Fibroblast of skin of left quadriceps (primary cell): ENCODE data around the gene HDDC2.

Experiments
- DNase-seq, 2 experiments: peaks; one replicate each; pipeline ENCODE4 v3.0.0-alpha.2; 2013; ENCODE audit warnings: low read depth in 2 of 2

Gene HDDC2

DNA sequence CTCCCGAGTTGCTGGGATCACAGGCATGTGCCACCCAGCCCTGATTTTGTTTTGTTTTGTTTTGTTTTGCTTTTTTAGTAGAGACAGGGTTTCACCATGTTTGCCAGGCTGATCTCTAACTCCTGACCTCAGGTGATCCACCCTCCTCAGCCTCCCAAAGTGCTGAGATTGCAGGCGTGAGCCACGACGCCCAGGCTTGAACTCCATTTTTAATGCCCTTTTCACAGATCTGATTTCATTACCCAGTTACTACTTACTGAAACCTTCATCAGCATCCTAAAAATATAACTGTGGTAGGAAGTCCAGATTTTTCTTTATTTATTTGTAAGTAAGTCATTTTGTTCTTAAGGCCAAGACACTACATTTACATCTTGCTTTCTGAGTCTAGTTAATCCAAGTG is 64.0 kb downstream of the HDDC2 start:
- no peak for DNase-seq

GRCh38 chr6:125236536-125237327 is 65.0 kb downstream of the HDDC2 start:
- no peak for DNase-seq

GRCh38 chr6:125233202-125233601 is 68.6 kb downstream of the HDDC2 start:
- no peak for DNase-seq

- DNase-seq, result peak; percentile 51 to 56
Observed at GRCh38 chr6:125232466-125232865, 69.3 kb downstream of the HDDC2 start.

DNA sequence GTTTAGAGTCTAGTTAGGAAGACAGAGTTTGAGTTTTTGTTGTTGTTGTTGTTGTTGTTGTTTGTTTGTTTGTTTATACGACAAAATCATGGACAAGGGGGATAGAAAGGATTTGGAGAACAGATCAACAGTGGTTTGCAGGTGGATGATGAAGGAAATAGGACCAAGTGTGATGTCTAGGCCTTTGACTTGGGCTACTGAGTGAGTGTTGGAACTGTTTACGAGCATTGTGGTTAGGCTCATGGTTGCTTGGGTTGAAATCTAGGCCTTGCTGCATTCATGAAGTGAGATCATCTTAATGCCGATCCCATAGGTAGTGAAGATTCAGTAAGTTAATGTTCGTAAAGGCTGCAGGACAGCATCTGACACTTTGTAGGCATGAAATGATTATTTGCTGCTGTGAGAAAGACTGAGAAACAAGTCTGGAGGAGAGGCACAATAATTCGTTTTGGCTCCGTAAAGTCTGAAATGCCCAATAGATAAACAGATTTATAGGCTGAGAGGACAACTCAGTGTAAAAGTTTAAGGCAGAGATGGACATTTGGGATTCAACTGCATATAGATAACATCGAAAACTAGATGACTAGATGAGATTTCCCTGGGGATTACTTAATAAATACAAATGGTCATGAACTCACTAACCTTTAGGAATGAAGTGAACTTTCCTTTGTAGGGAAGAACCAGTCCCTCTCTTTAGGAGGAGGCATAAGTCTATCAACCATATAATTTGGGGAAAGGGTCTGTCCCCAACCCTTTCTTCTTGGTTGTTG is 70.0 kb downstream of the HDDC2 start:
- DNase-seq, result no peak

DNA sequence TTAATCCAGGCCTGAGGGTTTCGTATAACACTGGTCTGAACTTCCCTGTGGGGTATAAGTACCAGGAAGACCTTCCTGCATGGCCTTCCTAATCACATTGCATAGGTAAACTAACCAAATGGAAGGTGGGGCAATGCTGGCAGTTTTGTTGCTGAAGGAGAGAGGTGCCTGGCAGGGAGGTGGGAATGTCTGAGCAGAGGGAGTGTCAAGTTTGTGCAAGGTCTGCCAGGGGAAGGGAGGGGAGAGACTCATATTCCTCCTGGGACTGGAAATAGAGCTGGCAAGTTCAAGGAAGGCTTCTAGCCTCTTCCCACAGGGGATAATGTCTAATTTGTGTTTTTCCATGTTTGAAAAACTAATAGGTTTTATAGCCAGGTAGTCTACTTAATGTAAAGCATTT is 70.6 kb downstream of the HDDC2 start:
- no peak for DNase-seq

- DNase-seq, result no peak
Observed at GRCh38 chr6:125230674-125231073, 71.1 kb downstream of the HDDC2 start.

DNA sequence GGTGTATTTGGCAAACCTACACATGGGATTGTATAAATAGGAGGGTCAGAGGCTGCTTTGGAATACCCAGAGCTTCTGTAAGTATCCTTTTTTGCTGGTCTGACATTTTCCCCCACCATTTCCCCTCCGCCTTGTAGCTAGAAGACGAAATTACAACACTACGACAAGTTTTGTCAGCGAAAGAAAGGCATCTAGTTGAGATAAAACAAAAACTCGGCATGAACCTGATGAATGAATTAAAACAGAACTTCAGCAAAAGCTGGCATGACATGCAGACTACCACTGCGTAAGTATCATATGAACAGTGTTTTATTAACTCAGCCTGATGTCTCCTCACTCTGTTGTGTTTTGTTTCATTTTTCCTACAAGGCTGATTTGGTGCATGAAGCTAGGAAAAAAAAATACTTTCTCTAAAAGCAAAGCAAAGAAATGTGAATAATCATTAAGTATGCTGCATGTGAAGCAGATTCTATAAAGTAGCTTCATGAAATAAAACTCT is 72.7 kb downstream of the HDDC2 start:
- no peak for DNase-seq

DNA sequence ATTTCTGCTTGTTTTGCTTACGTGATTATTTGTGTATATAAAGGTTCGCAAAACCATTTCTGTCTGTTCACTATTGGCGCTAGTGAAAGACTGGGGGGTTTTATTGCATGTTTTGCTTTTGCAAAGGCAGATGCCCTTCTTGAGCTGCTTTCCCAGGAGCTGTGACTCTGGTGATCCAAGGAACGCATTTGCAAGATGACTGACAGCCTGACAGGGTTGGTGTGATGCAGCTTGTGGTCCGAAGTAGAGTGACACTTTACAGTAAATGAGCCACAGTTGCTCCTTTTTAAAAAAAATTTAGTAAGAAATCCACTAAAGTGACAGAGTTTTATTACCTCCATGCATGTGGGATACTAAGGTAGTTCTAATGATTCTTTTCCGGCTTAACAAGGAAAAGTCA is 74.5 kb downstream of the HDDC2 start:
- no peak for DNase-seq
